Stimulated activated CD8-positive, alpha-beta memory T cell treated with anti-CD3 and anti-CD28 coated beads, Interleukin-4, amount 100 ng/mL, for 1 hour (primary cell): Measurements from ENCODE around the gene B3GNT5.
"Not testable (repeated sequence)": the region's sequence is repeated elsewhere in the genome, so short reads cannot be mapped to it uniquely, and the experiment has no call there.

Experiments
- DNase-seq, 2 donors: peaks; one replicate each; pipeline ENCODE4 v3.0.0-alpha.2; 2020; ENCODE audit warnings: low read depth in 2 of 2, low spot score in 1 of 2

The B3GNT5 gene

DNA sequence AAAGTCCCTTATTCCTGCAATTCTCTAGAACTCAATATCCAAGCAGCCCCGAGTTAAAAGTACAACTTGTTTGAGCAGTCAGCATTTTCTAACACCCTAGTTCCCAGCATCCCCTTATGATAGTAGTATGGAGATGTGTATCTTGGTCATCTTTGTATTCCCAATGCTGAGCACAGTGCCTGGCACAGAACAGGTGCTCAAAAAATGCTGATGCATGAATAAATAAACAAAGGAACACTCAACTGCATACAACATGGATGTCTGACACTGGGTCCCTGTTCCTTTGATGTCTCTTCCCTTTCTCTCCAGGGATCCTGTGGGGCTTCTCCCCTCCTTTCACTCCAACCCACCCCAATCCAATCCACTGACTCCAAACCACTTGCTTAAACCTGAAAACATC is 23.9 kb upstream of the B3GNT5 start:
- no peak for DNase-seq

DNA sequence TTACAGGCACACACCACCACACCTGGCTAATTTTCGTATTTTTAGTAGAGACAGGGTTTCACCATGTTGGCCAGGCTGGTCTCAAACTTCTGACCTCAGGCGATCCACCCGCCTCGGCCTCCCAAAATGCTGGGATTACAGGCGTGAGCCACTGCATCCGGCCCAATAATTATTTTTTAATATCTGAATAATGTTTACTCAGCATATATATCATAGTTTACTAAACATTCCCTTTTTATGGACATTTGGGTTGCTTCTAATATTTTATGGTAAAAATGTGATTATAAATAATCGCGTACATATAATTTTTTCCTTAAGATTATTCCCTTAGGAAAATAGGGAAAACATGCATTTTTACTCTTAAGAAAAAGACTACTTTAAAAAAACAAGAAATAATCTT is 22.8 kb upstream of the B3GNT5 start:
- not testable (repeated sequence) for DNase-seq

DNA sequence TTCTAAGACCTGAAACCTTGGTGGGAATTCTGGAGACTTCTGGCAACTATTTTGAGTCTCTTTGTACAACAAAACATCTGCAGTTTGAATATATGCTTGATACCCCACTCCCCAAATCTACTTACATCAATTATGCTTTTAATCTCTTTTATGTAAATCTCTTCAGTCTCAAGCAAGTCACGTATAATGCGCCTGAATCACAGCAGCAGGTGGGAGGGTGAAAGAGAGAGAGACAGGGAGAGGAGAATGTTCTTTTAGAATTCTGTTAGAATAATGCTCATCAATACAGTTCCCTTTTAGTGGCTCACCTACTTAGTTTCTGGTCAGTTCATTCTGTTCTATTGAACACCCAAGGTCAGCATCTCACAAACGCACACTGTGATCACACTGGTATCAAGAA is 22.2 kb upstream of the B3GNT5 start:
- DNase-seq: no peak

DNA sequence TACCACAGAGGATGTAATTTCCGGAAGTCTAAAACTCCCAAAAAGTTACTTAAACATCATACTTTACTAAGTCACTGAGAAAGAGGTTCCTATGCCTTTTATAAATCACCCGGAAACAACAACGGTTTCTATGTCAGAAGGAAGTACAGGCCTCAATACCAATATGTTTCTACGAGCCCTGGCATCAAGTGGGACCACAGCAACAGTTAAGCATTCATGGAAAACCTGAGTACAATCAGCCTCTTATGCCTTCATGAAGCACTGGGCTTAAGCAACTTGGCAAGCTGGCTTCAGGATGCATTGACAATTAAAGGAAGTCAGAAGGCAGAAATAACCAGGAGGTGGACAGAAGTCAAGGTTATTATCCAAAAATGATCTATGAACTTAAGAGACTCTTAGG is 19.1 kb upstream of the B3GNT5 start:
- DNase-seq: no peak

DNA sequence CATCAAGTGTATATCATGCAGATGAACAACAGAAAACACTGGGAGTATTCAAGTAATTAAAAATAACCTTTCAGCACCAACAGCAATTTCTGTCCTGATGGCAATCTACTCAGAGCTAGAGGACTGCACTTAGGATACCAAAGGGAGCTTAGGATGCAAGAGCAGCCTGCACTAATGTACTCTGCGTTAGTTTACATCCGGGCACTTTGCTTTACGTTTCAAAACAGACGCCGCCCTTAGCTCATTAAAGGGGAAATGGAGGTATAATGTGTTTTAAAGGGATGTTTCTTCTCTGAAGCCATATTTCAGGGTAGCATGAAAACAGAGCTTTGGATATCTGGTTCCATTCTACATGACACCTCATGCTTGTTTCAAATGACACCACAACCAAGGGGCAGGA is 14.0 kb upstream of the B3GNT5 start:
- no peak for DNase-seq

DNA sequence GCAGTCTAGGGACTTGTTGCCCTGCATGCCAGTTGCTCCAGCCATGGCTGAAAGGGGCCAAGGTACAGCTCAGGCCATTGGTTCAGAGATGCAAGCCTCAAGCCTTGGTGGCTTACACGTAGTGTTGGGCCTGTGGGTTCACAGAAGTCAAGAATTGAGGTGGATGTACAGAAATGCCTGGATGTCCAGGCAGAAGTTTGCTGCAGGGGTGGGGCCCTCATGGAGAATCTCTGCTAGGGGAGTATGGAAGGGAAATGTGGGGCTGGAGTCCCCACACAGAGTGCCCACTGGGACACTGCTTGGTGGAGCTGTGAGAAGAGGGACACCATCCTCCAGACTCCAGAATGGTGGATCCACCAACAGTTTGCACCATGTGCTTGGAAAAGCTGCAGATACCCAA is 10.6 kb upstream of the B3GNT5 start:
- DNase-seq: no peak

DNA sequence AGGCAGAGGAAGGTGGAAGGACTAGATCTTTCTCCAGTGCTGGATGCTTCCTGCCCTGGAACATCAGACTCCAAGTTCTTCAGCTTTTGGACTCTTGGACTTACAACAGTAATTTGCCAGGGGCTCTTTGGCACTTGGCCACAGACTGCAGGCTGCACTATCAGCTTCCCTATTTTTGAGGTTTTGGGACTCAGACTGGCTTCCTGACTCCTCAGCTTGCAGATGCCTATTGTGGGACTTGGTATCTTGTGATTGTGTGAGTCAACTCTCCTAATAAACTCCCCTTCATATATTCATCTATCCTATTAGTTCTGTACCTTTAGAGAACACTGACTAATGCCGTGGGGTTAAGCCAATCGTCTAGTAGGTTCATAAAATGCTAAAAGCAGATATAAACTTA is 8.8 kb upstream of the B3GNT5 start:
- DNase-seq: no peak

DNA sequence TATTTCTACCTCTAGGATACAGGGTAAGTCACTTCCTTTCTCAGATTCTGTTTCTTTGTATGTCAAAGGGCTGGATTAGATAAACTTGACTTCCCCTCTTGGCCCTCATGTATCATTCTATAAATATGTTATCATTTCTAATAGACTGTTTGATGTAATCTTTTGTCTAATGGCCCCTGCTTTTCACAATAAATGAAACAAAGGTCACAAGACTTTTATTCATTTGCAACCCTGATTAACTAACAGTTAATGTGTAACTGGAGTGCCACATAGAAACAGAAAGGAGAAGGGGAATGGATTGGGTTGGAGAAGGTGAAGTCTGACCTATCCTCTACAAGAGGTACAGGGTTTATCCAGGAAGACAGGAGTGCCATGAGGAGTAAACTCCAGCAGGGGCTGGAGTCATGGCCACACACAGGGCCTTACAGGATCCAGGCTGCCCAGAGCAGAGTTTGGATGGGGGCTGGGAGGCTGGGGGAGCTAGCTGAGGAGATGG is 8.0 kb upstream of the B3GNT5 start:
- DNase-seq: no peak

DNA sequence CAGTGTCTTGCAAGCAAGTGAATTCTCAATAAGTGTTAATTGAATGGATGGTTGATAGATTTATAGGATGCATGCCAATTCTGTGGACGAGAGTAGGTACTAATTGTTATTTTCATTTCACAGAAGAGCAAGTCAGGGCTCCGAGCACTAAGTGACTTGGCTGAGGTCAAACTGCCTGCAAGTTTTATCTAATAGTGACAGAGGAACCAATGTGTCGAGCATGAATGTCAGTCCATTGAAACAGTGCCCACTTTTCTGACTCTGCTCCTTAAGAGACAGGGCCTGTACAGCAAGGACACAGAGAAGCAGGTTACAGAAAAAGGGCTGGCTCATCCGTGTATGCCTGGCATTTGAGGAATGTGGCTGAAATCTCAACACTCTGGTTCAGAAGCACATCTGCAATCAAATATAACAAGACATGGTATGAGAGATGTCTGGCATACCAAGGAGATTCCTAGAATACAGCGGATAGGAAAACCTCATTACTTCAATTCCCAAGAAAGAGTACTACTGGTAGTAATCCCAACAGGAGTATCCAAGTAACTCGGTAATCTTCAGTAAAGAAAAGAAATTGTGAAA is 6.0 kb upstream of the B3GNT5 start:
- DNase-seq: no peak

DNA sequence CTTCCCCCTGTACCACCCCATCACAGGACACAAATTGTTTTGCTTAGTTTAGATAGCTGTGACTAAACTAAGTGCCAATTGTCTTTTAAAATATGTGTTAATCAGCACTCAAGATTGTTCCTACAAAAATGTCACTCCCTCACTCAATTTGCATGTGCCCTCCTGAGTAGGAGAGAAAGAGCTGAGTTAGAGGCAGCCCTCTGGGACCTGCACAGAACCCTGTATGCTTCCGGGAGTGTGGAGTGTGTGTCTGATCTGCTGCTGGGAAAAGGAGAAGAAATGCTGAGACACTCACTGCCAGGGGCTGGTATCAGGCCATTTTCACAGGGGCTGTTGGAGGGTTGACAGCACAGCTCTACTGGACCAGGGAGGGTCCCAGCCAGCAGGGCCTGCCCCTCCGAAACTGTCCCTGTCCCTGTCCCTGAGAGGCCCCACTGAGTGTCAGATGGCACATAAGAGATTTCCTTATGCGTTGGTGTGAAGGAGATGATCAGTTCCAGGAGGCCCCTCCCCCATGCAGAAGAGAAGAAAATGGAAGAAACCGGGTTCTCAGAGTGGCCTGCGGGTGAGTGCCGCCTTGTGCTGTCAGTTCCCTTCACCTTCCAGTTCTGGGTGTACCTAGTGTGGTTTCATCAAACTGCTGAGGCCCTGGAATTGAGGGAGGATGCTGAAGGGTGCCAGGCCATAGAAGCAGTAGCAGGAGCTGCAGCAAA is 3.9 kb upstream of the B3GNT5 start:
- DNase-seq: no peak

DNA sequence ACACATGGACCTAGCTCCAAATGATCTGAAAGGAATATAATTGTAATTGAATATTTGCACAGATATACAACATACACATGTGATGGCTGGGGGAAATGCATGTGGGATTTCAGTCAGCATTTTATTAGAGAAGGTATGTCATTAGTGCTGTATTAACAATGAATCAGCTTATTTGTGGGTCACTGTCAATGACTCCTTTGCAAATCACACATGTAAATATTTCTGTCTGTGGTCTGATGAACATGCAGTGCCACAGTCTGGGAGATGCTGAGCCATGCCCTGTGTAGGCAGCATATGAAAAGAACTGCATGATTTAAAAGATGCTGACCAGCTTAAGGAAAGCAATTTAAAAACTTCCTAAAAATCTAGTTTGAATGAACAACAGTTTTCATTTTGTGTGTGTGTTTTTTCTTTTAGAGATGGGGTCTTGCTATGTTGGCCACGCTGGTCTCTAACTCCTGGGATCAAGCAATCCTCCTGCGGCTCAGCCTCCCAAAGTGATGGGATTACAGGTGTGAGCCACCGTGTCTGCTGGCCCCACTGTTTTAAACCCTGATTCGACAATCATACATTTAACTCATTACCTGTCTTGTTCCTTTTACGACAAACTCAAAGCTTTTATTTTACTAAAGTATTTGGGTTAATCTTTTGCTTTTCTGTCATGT is 803 bp upstream of the B3GNT5 start:
- DNase-seq: no peak

DNA sequence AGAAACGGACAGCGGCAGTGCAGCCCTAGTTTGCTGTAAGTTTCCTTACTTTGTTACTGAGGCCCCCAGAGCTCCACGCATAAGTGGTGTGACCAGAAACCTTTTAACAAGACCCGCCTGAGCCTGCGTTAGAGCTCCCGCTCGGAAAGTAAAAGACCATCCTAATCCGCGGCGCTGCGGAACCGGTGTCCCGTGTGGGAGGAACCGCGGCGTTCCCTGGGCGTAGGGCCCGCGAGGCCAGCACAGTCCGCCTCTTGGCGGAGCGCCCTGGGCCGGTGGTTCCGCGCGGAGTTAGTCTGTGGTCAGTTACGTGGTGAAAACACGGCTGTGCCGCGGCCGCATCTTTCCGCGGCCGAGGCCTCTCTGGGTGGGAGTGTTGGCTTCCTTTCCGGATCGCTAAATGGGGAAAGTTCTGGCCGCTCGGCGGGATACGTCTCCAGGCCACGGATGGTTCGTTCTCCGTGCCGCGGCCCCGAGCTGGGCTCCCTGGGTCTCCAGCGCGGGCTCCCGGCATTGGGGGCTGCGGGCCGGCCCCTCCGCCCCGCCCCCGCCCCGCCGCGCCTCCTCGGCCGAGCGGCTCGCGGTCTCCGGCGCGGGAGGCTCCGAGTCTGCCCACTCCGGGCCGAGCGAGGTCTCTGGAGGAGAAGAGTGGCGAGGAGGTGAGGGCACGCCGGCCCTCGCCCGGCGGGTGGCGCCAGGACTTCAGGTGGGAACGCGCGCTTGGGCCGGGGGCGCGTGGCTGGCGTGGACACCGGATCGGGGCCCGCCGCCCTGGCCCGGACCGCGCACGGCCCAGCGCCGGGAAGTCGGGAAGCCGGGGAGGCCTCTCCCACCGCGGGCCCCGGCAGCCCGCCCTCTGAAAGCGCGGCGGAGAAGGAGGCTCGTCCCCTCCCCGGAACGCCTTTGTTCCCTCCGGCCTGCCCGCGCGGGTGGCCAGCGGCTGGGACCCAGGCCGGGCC is 754 bp downstream of the B3GNT5 start:
- DNase-seq: no peak

DNA sequence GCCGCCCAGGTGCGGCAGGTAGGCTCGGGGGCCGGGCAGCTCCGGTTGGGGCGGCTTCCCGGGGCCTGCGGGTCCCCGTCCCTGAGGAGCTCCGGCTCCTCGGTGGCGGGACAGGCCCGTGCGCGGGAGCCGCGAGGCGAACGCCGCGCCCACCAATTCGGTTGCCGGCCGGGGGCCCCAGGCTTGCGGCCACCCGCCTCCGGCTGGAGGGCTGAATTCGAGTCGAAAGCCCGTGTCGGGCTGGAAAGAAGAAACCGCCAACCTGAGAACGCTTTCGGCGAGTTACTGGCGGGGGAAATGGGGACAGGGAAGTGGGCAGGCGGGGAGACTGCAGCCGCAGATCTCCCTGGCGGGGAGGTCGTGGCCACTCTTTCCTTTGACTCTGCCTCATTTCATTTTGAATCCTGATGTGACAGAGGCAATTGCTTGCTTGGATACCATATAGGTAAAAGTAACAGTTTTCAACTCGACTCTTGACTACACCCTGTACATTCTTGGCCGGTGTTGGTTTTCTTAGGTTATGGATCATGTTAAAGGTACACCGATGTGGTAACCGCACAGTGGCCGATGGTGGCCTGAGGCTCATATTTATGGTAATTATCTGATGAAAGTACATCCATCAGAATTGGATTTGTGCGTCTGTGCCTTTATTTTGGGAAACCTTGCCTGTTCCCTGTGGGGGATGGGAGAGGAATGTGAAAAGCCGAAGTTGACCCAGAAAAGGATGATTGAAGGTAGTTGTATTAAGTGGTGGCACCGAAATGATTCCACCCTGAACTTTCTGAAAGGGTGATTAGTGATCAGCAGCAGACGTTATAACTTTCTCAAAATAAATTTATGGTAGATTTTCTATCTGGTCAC is 1.7 kb downstream of the B3GNT5 start:
- DNase-seq: no peak

DNA sequence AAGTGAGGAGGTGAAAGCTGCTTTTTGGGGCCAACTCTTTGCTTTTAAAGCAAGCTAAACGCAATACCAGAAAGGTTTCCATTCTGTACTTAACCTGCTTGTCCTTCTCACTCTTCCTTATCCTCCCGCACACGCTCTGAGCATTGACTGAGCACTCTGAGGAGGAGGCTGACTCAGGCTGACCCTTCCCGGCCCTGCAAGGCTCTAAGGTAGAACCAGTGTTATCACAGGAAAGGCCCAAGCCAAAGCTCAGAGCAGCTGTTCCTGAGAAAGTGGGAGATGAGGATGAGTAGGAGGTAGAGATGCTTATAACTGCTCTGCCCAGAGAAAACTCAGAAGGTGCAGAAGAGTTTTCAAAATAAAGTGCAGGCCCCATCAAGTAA is 2.3 kb downstream of the B3GNT5 start:
- no peak for DNase-seq

DNA sequence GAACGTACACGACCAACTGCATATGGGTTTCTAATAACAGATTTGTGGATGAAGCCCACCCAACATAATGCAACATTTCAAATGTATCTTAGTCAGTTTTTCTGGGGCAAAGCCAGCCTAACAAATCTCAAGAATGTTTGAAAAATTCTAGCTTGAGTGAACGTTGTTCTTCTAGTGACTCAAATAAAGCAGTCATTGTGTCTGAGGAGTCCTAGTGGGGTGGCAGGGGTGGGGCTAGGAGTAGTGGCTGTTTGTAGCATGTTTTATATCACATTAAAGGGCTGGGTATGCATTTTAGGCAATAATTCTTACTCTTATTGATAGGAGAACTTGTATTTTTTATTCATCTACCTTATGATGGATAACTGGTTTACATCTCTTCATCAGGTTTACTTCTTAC is 6.0 kb downstream of the B3GNT5 start:
- no peak for DNase-seq

DNA sequence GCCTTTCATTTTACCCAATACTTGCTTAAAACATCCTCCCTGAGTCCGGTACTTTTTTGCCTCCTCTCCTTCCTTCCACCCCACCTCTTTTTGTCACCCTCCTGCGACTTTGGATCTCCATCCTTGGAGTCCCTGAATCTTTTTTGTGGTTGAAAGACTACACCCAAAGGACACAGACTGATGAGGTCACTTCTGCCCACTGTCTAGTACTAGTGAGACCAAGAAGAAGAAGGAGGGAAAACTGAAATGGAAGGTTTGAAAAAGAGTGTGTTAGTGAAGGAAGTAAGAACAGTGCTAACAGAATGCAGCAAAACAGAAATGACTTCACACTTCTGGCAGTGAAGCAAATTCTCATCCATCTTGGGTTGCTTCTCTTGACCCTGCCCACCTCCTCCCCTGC is 6.6 kb downstream of the B3GNT5 start:
- no peak for DNase-seq

DNA sequence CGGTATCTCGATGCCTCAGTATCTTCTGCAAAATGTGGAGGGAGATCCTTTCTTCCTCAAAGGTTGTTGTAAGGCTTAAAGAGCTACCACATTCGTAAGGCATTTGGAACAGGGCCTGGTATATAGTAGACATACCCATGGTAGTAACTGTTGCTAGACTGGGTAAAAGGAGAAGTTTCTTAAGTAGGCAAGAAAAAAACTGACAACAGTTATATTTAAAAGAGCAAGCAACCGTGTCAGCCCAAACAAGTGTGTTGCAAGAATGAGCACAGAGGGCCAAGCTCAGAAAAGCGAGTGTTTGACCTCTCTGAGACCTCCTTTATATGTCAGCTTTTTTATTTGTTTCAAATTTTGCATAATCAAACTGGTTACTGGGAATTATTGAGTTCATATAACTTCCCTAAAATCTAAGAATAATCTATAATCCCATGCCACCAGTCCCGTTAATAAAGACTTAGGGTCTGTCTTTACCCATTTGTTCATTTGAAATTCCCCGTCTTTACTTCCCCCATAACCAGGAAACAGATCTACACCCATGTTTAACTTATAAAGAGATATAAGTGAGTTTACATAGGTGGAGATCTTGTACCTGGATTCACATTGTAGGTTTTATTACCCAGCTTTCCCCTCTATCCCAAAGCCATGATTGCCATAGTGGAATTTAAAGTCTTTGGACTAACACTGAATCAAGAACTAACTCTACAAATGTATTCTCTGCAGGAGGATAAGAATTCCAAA is 7.3 kb downstream of the B3GNT5 start:
- no peak for DNase-seq

DNA sequence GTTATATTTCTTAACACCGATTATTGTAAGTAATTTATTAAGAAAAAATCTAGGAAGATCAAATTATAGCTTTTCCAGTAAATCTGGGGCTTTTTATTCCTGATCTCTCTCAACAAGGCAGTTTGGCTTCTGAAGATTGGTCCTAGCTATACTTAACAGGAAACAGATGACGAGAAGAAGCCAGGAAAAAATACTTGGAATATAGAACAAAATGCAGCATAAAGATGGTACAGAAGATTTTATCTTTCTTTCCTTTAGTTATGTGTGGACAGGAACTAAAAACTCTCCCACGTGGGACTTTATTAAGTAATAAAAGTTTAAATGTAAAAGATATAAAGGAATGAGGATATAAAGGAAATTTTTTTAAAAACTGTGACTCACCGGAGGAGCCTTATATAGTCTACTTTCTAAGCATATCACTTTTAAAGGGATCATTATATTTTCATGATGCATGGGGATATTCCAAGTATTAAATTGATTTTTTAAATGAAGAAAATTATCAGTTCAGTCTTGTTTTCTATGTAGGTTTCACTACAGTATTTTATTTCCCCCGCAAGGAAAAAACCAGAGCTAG is 8.2 kb downstream of the B3GNT5 start:
- DNase-seq: no peak

DNA sequence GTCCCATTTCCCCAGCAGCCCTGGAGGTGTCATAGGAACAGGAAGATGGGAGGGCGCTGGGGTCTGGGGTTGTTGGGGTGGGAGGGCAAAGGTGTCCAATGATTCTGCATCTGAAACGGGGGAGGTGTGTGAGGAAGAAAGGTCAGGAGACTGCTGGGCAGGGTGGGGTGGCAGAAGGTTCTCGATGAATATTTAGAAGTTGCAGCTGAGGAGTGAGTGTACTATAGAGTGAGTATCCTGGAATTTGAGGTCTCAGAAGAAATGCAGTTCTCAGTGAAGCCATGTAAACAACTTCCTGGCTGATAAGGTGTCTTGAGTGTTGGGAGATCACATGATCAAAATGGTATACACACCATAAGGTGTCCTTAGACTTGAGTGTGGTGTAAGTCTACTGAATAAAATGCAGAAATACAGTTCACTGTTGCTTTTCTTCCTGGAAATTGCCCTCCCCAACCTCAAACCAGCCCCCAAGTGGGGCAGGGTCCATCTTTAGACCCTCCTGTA is 9.9 kb downstream of the B3GNT5 start:
- DNase-seq: no peak
